Calu3 (cell line): ENCODE results near the gene HDLBP. TPM values are rescaled to one million over a fixed set of nuclear protein-coding genes. Genes with fewer than 3 reads are reported as not detected.
"Not testable (repeated sequence)": the region's sequence is repeated elsewhere in the genome, so short reads cannot be mapped to it uniquely, and the experiment has no call there.

Source experiments
- BruUV-seq: library from RNA; stranded (reverse); fragments of 400-500 nt; replicated peaks from 2 replicates; lab custom pipeline; 2021; lab: Mats Ljungman, UMichigan
- CTCF ChIA-PET: fragments of 300-600 bp; sonication (Branson Sonifier 250); formaldehyde crosslinking; loops from one replicate; lab custom pipeline; 2022; ENCODE audit warnings: antibody characterized with exemption; lab: Charles Lee
- DNase-seq: peaks from one replicate; pipeline ENCODE4 v3.0.0; 2022
- H3K27ac Mint-ChIP-seq: one replicate; pipeline ENCODE4 v1.8.0; 2022; ENCODE audit warnings: mixed read lengths; ENCODE audit not compliant: unreplicated experiment
- H3K27me3 Mint-ChIP-seq: one replicate; pipeline ENCODE4 v1.8.0; 2022; ENCODE audit warnings: mixed read lengths; ENCODE audit not compliant: unreplicated experiment
- H3K36me3 Mint-ChIP-seq: one replicate; pipeline ENCODE4 v1.8.0; 2022; ENCODE audit warnings: mild to moderate bottlenecking, moderate library complexity, mixed read lengths; ENCODE audit not compliant: insufficient read depth, unreplicated experiment
- H3K4me1 Mint-ChIP-seq: one replicate; pipeline ENCODE4 v1.8.0; 2022; ENCODE audit warnings: mild to moderate bottlenecking, low read depth, mixed read lengths; ENCODE audit not compliant: unreplicated experiment
- H3K4me3 Mint-ChIP-seq: one replicate; pipeline ENCODE4 v1.8.0; 2022; ENCODE audit warnings: mild to moderate bottlenecking, low read depth, moderate library complexity, mixed read lengths; ENCODE audit not compliant: unreplicated experiment
- H3K9me3 Mint-ChIP-seq: one replicate; pipeline ENCODE4 v1.8.0; 2022; ENCODE audit warnings: low read depth, mixed read lengths; ENCODE audit not compliant: unreplicated experiment
- intact Hi-C: fragments of 100-400 bp; cut with micrococcal nuclease; formaldehyde crosslinking; loops from one replicate; pipeline ENCODE4 v1.10.0; 2022; ENCODE audit not compliant: unreplicated experiment
- total RNA-seq: library from RNA; stranded (reverse); gene quantifications from 2 replicates; pipeline ENCODE4 v1.2.3, GENCODE V29; 2022
- TF ChIP-seq, protein P1 (sequence below): fragments of 200-600 bp; IDR thresholded peaks from one replicate; pipeline ENCODE4 v1.8.0; 2022; ENCODE audit warnings: antibody characterized with exemption; ENCODE audit not compliant: unreplicated experiment

The HDLBP gene
- total RNA-seq, 1 experiment from 2014 or later = 493 TPM

GRCh38 chr2:241296767-241297166 is 18.7 kb downstream of the HDLBP start:
- intact Hi-C loops = no loop called here
- DNase-seq = no peak
- no peak overlapping the region for H3K27ac Mint-ChIP-seq
- CTCF ChIA-PET = no interaction called here
- H3K4me1 Mint-ChIP-seq = peaks cover 18% of the 10 kb centered on the region
- TF ChIP-seq, protein P1, sequence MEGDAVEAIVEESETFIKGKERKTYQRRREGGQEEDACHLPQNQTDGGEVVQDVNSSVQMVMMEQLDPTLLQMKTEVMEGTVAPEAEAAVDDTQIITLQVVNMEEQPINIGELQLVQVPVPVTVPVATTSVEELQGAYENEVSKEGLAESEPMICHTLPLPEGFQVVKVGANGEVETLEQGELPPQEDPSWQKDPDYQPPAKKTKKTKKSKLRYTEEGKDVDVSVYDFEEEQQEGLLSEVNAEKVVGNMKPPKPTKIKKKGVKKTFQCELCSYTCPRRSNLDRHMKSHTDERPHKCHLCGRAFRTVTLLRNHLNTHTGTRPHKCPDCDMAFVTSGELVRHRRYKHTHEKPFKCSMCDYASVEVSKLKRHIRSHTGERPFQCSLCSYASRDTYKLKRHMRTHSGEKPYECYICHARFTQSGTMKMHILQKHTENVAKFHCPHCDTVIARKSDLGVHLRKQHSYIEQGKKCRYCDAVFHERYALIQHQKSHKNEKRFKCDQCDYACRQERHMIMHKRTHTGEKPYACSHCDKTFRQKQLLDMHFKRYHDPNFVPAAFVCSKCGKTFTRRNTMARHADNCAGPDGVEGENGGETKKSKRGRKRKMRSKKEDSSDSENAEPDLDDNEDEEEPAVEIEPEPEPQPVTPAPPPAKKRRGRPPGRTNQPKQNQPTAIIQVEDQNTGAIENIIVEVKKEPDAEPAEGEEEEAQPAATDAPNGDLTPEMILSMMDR = no peak
- H3K36me3 Mint-ChIP-seq = peaks cover 5% of the 10 kb centered on the region
- H3K4me3 Mint-ChIP-seq = no peak overlapping the region
- no peaks in the 10 kb centered on the region for H3K9me3 Mint-ChIP-seq
- no TSS peak for BruUV-seq
- no peaks in the 10 kb centered on the region for H3K27me3 Mint-ChIP-seq

GRCh38 chr2:241295326-241296095 is 20.0 kb downstream of the HDLBP start:
- Mint-ChIP-seq H3K27ac (no peak overlapping the region), H3K9me3 (no peaks in the 10 kb centered on the region)
- CTCF ChIA-PET = interaction anchor here (0.7 kb wide), 1 partner anchor 715 kb away, joined by 9 read pairs; no protein-coding TSS in a partner anchor

DNA sequence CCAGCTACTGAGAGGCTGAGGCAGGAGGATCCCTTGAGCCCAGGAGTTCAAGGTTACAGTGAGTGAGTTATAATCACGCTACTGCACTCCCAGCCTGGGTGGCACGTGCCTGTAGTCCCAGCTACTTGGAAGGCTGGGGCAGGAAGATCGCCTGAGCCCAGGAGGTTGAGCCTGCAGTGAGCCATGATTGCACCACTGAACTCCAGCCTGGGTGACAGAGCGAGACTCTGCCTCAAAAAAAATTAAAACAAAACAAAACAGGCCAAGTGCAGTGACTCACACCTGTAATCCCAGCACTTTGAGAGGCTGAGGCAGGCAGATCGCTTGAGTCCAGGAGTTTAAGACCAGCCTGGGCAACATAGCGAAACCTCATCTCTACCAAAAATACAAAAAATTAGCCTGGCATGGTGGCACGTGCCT is 22.1 kb downstream of the HDLBP start:
- DNase-seq, CTCF ChIA-PET, BruUV-seq, H3K9me3 Mint-ChIP-seq, H3K27ac Mint-ChIP-seq, H3K27me3 Mint-ChIP-seq, H3K4me3 Mint-ChIP-seq, intact Hi-C loops, H3K36me3 Mint-ChIP-seq: not testable (repeated sequence)
- peaks cover 20% of the 10 kb centered on the region for H3K4me1 Mint-ChIP-seq

More at GRCh38 chr2:241295326-241296095, 20.0 kb downstream of the HDLBP start:
- Mint-ChIP-seq H3K27me3 (no peaks in the 10 kb centered on the region), H3K36me3 (peaks cover 5% of the 10 kb centered on the region), H3K4me3 (no peak overlapping the region), H3K4me1 (peaks cover 16% of the 10 kb centered on the region)
- BruUV-seq = no TSS peak
- no peak for DNase-seq
- intact Hi-C loops = no loop called here
- TF ChIP-seq, protein P1 = no peak

- no peak for DNase-seq
- Mint-ChIP-seq H3K36me3 (no peaks in the 10 kb centered on the region), H3K27me3 (no peaks in the 10 kb centered on the region), H3K4me1 (peaks cover 20% of the 10 kb centered on the region), H3K9me3 (no peaks in the 10 kb centered on the region), H3K4me3 (no peak overlapping the region), H3K27ac (no peak overlapping the region)
- CTCF ChIA-PET = interaction anchor here (0.7 to 1.1 kb wide), 2 partner anchors 11 to 189 kb away, joined by 3 to 4 read pairs; no protein-coding TSS in a partner anchor
- TF ChIP-seq, protein P1 = no peak
- intact Hi-C loops = no loop called here
- no TSS peak for BruUV-seq
These were observed 23.5 kb downstream of the HDLBP start for GRCh38 chr2:241291977-241292376.

DNA sequence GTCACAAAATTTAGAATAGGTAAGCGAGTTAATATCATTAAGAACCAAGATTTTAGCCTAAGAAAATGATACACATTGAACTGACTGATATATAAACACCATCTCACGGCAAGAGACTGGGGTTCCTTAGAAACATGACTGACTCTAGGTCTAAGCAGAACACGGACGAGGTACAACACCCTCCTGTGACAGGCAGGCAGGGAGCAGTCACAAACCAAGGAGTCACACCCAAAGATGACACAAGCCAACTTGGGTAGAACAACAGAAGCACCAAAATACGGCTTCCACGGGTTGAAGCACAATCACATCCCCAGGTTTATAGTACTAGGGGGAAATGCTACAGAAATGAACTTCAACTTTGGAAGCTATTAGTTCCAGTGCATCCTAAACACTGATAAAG is 24.3 kb downstream of the HDLBP start:
- no peak overlapping the region for H3K27ac Mint-ChIP-seq
- intact Hi-C loops = no loop called here
- no peaks in the 10 kb centered on the region for H3K27me3 Mint-ChIP-seq
- H3K9me3 Mint-ChIP-seq = no peaks in the 10 kb centered on the region
- no peak overlapping the region for H3K4me3 Mint-ChIP-seq
- no TSS peak for BruUV-seq
- TF ChIP-seq, protein P1 = no peak
- peaks cover 27% of the 10 kb centered on the region for H3K4me1 Mint-ChIP-seq
- DNase-seq = no peak
- peaks cover 4% of the 10 kb centered on the region for H3K36me3 Mint-ChIP-seq
- CTCF ChIA-PET = interaction anchor here (0.5 kb wide), 1 partner anchor 285 kb away, joined by 4 read pairs; no protein-coding TSS in a partner anchor
